ENCODE measurements around the gene RUNX2. TPM values are rescaled to one million over a fixed set of nuclear protein-coding genes. Genes with fewer than 3 reads are reported as not detected.

The RUNX2 gene
- total and polyA plus RNA-seq, 3 donors from 2014 or later, result 2.9 to 6.0 (median 4.3) TPM

DNA sequence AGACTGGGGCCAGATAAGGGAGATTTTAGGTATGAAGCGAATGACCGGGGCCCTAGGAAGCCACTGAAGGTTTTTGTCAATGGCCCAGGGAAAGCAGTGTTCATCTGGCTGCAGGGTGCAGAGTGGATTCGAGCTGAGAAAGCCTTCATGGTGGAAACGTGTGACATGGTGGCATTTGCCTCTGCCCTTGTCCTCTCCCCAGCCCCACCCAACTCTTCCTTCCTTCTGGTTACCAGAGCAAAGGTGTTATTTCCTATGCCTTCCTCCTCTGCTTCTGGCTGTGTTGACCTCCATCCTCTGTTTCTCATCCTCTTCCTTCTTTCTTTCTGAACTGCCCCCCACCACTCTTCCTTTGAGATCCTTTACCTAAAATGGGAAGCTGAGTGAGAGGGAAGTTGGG lies 244.7 kb downstream of the RUNX2 start:
- H3K36me3 ChIP-seq (ENCODE audit: low read depth, missing control alignments), result no peaks in the 10 kb centered on the region
- intact Hi-C loops (cut with DNase I; ENCODE audit: low total_unique reads), result no loop called here
- TF ChIP-seq, protein P1, sequence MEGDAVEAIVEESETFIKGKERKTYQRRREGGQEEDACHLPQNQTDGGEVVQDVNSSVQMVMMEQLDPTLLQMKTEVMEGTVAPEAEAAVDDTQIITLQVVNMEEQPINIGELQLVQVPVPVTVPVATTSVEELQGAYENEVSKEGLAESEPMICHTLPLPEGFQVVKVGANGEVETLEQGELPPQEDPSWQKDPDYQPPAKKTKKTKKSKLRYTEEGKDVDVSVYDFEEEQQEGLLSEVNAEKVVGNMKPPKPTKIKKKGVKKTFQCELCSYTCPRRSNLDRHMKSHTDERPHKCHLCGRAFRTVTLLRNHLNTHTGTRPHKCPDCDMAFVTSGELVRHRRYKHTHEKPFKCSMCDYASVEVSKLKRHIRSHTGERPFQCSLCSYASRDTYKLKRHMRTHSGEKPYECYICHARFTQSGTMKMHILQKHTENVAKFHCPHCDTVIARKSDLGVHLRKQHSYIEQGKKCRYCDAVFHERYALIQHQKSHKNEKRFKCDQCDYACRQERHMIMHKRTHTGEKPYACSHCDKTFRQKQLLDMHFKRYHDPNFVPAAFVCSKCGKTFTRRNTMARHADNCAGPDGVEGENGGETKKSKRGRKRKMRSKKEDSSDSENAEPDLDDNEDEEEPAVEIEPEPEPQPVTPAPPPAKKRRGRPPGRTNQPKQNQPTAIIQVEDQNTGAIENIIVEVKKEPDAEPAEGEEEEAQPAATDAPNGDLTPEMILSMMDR (IDR thresholded peaks at IDR 0.05), result no peak
- TF ChIP-seq POLR2A (IDR thresholded peaks at IDR 0.05), result no peak
- WGBS, 2 donors, result 93 to 95% methylated on average over 4 of the region's 4 CpGs
- no peaks in the 10 kb centered on the region for H3K9me3 ChIP-seq
- peaks cover 9% of the 10 kb centered on the region for H3K4me1 ChIP-seq
- H3K4me3 ChIP-seq, result no peak overlapping the region
- H3K27me3 ChIP-seq, result no peaks in the 10 kb centered on the region
- no peak for DNase-seq
- no peak overlapping the region for H3K27ac ChIP-seq

DNA sequence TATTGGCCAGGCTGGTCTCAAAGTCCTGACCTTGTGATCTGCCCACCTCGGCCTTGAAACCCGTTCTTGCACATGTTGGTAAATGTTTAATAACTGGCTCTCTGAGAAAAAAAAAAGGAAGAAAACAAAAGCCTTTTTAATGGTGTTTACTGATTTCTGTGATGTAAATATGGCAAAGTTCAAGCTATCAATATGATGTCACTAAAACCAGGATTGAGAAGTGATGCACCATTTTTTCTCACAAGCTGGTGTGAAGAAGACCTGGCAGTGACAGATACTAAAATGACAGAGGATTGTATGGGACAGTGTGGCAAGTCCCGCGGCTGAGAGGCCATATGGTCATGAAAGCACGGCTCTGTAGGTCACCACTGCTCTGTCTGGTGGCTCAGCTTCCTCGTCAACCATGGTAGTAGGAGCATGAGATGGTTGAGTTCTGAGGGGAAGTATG lies 245.9 kb downstream of the RUNX2 start:
- intact Hi-C loops (cut with DNase I; ENCODE audit: low total_unique reads), result no loop called here
- Histone ChIP-seq H3K9me3 (no peaks in the 10 kb centered on the region), H3K27ac (no peak overlapping the region), H3K36me3 (ENCODE audit: low read depth, missing control alignments) (no peaks in the 10 kb centered on the region), H3K4me1 (peaks cover 13% of the 10 kb centered on the region), H3K4me3 (no peak overlapping the region), H3K27me3 (no peaks in the 10 kb centered on the region)
- DNase-seq, result no peak
- WGBS, 2 donors, result 86 to 90% methylated on average over 6 of the region's 6 CpGs
- no peak for TF ChIP-seq POLR2A (IDR thresholded peaks at IDR 0.05)
- TF ChIP-seq, protein P1 (IDR thresholded peaks at IDR 0.05), result no peak

DNA sequence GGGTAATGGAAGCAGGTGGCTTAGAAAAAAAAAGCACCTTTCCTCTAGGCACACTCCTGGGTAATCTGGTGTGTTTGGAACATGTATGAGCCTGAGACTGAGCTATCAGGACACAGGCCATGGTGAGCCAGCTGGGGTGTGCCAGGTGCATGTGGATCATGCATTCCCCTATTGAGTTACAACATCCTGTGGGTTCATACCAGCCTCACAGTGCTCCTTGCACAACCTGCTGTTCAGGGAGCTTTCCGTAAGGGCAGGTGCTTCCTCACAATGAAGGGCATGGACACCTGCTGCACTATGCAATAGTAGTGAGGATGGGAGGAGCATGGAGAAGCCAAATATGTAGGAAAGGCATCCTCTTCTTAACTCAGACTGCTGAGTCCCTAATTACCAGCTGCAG lies 246.8 kb downstream of the RUNX2 start:
- 92 to 100% methylated on average over 1 of the region's 1 CpG for WGBS, 2 donors
- Histone ChIP-seq H3K36me3 (ENCODE audit: low read depth, missing control alignments) (no peaks in the 10 kb centered on the region), H3K4me3 (no peak overlapping the region), H3K9me3 (no peaks in the 10 kb centered on the region), H3K4me1 (peaks cover 13% of the 10 kb centered on the region), H3K27ac (no peak overlapping the region), H3K27me3 (no peaks in the 10 kb centered on the region)
- intact Hi-C loops (cut with DNase I; ENCODE audit: low total_unique reads), result no loop called here
- no peak for TF ChIP-seq POLR2A (IDR thresholded peaks at IDR 0.05)
- TF ChIP-seq, protein P1 (IDR thresholded peaks at IDR 0.05), result no peak
- DNase-seq, result no peak

DNA sequence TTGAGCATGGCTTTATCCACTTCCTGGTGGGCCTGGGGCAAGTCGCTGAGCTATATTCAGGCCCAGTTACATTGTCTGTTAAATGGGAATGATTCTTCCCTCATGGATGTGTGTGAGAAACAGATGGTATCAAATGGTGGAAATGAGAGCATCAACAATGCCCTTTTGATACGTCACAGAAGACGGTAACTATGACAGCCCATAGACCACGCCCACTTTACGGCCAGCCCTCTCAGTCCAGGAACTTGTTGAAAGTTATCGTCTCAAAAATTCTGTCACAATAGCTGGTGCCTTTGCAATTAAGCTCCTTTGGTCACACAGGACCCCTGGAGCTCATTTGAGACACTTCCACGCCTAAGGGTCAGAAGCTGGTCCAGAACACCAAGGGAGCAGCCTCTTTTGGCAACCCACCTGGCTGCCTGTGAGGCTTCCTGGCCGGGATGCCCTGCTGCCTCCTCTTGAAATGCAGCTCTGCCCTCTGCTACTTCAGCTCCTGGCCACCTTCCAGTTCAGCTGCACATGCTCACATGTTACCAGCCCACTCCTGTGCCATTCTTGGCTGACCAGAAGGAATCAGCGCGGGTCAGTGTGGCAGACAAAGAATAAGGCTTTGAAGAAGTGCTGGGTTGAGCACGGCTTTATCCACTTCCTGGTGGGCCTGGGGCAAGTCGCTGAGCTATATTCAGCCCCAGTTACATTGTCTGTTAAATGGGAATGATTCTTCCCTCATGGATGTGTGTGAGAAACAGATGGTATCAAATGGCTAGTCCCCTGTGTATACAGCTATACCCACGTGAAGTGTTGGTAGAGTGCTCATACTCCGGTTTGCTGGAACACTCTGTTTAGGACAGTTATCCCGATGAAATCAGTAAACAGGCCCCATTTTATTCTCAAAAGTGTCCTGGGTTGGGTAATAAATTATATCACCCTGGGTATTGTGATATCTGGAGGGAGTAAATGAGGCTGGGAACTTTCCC lies 248.8 kb downstream of the RUNX2 start:
- Histone ChIP-seq H3K27ac (peak overlapping the region in 1 of 2 donors; percentile 44), H3K4me3 (peak overlapping the region in 1 of 2 donors; percentile 18), H3K4me1 (peaks cover 13% of the 10 kb centered on the region), H3K9me3 (no peaks in the 10 kb centered on the region), H3K27me3 (no peaks in the 10 kb centered on the region), H3K36me3 (ENCODE audit: low read depth, missing control alignments) (no peaks in the 10 kb centered on the region)
- no peak for DNase-seq
- 45 to 65% methylated on average over 15 of the region's 15 CpGs for WGBS, 2 donors
- intact Hi-C loops (cut with DNase I; ENCODE audit: low total_unique reads), result no loop called here
- TF ChIP-seq POLR2A (IDR thresholded peaks at IDR 0.05), result no peak

DNA sequence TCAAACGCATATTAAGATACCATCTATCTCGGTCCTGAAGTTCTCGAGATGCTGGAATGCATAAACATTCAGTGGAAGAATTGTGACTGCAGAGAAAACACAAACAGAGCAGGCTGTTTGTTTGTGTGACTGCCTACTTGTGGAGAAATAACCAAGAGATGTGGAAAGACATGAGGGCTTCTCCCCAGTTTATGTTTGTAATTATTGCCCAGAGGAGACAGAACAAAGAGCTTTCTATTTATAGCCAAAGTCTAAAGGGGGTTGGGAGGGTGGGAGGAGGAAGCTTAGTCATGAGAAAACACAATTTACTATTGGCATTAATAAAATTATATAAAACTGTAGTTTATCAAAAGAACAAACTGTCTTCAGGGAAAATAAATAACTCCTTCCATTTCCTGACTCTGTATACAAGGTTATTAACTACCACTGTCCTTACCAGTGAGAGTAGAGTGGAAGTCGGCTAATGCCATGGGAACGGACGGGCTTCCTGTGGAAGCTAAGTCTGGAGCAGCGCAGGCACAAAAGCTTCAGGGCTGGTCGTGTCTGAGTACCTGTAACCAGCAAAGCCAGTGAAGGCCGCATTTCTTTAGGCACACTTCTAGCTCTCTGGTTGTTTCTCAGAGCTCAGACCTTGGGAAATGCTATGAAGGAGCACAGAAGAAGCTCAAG lies 249.8 kb downstream of the RUNX2 start:
- peak overlapping the region in 1 of 2 donors; percentile 44 for H3K27ac ChIP-seq
- TF ChIP-seq, protein P1 (IDR thresholded peaks at IDR 0.05), result no peak
- TF ChIP-seq POLR2A (IDR thresholded peaks at IDR 0.05), result no peak
- peak overlapping the region in 1 of 2 donors; percentile 18 for H3K4me3 ChIP-seq
- 22 to 41% methylated on average over 9 of the region's 9 CpGs for WGBS, 2 donors
- H3K27me3 ChIP-seq, result no peaks in the 10 kb centered on the region
- no peaks in the 10 kb centered on the region for H3K9me3 ChIP-seq
- H3K36me3 ChIP-seq (ENCODE audit: low read depth, missing control alignments), result no peaks in the 10 kb centered on the region
- intact Hi-C loops (cut with DNase I; ENCODE audit: low total_unique reads), result no loop called here
- H3K4me1 ChIP-seq, result peaks cover 13% of the 10 kb centered on the region
- no peak for DNase-seq

Measured in testis (tissue), 3 donors.